Activated T-cell treated with anti-CD3 and anti-CD28 coated beads, Interleukin-2, amount 50 U/mL, for 1 hour (primary cell): ENCODE measurements around the gene SKP1.
"Not testable (repeated sequence)": the region's sequence is repeated elsewhere in the genome, so short reads cannot be mapped to it uniquely, and the experiment has no call there.

Experiments
- DNase-seq: peaks from one replicate; pipeline ENCODE4 v3.0.0-alpha.2; 2020

SKP1 gene

DNA sequence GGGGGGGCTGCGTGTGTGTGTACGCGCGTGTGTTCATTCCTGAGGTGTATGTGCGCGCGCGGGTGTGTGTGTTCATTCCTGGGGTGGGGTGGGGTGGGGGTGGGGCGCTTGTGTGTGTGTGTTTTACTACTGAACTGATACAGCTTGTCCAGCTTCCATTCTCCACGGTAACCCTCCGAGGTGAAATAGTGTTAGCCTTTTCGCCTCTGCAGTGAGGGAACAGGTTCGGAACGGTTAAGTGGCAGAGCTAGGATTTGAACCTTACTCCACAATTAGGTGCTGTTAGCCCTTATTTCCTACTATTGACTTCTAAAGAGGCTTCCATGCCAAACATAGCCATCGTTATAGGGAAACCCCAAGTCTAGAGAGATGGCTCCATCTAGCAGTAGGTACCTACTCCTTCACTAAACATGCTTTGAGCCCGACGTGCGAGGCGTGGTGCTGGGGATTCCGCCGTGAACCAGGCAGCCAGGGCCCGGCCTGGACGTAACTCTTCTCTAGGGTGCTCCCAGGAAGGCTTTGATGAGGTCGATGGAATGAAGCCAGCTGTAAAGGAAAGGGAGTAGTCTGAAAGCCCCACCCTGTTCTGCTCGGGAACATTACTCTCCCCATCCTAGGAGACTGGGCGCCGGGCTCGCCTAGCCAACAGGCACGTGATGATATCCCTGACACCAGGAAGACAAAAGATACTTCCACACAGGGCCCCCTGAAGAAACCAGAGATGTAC, 782 bp upstream of the SKP1 start:
- DNase-seq, result no peak

DNA sequence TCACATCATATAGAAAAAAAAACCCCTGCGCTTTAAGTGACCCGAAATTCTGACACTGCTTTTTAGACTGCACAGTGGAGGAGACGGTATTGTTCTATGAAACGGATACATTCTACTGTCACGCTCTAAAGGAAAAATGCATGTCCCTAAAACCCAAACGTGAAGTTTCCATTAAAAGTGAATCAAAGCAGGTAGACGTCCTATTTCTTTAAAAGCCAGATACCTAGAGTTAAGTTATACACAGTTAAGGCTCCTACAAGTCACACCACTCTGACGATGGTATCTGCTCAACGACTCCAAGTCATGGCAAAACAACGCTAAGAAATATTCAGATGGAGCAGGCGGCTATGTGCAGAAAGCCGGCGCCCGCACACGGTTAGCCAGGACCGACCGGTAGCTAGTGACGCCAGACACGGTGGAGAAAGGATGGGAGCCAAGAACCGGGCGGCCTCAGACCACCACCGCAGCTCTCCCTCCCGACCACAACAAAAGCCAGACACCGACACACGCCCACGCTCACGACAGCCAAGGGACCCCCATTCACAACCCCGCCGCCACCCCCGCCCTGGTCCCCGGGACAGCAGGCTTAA, 734 bp downstream of the SKP1 start:
- DNase-seq, result no peak

DNA sequence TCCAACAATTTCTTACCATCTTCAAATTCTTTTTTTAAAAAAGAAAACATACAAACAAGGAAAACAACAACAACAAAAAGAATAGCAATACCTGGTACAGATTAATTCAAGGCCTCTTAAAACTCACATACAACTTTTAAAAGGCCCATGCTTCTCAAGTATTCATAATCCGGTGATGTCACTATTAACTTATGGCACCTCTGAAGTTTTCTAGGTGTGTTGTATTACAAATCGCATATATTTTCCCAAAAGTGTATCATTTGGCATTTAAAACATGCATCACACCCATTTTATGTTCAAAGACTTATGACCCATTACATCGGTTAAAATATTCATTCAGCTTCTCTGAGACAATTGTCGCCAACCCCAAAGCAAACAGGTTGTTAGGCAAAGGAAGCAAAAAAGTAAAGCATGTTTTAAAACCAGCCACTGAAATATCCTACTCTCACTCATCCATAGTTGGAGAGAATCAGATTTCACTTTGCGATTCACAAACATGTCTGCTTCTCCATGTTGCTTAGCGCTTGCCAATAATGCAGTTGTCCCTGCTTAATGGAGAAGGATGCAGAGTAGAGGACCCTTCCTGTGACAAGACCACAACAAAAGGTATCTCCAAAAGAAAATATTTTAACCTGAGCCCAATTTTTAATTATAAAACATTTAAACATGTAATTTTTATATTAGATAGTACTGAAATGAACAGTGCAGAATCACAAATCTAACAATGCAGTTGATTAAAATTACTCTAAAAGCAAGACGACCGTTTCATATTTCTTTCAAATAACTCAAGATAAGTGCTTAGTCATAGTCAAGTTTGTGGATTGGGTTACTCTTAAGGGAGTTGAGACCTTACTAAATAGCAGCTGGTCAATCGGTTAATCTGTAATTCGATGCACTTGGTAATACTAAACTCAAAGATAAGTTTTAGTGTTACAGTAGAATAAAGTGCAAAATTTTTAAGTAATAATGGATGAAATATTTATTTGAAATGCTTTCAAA, 1.6 kb downstream of the SKP1 start:
- no peak for DNase-seq

DNA sequence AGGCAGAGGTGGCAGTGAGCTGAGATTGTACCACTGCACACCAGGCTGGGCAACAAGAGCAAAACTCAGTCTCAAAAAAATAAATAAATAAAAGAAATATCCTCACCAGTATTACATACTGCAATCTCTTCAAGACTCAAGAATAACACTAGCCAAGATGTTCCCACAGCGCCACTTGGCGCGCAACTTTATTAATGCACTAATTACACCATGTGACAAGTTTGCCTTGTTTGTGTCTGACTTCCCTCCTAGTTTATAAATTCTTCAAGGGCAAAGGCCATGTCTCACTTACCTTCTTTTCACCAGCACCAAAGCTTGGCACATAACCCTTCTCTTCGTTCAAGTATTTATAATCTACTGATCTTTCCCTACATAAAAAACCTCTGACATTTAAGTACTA, 4.8 kb downstream of the SKP1 start:
- no peak for DNase-seq

DNA sequence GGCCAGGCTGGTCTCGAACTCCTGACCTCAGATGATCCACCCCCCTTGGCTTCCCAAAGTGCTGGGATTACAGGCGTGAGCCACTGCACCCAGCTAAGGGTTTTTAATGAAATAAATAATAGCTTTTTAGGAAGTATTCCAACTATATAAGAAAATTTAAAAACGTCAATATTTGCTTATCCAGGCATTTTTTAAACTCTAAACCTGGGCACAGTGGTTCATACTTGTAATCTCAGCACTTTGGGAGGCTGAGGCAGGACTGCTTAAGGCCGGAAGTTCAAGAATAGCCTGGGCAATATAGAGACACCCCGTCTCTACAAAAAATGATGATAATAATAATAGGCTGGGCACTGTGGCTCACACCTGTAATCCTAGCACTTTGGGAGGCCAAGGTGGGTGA, 14.2 kb downstream of the SKP1 start:
- DNase-seq, result no peak

DNA sequence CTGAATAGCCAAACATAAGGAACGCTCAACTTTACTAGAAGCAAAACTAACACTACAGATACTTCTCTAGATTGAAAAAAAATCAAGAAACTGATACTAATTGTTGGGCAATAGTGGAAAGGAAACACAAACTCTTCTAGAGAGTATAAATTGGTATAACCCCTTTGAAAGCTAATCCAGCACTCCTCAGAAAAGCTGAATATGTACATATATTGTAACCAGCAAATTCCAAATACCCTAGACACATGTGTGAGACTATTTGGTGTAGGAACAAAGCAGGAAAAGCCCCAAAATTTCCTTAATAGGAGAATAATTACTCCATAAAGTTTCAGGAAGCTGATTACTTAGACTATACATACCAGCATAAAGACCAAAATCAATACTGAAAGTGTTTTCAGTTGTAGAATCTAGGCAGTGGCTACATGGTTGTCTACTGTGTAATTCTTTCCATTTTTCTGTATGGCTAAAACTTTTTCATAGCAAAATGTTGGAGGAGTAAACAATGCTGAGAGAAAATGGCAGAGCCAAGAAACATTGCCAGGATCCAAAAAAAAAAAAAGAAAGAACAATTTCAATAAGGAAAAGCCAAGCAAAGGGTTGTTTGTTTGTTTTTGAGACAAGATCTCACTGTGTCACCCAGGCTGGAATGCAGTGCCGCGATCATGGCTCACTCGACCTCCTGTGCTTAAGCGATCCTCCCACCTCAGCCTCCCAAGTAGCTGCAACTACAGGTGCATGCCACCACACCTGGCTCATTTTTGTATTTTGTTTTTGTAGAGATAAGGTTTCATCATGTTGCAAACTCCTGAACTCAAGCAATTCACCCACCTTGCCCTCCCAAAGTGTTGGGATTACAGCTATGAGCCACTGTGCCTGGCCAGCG, 15.0 kb downstream of the SKP1 start:
- no peak for DNase-seq

DNA sequence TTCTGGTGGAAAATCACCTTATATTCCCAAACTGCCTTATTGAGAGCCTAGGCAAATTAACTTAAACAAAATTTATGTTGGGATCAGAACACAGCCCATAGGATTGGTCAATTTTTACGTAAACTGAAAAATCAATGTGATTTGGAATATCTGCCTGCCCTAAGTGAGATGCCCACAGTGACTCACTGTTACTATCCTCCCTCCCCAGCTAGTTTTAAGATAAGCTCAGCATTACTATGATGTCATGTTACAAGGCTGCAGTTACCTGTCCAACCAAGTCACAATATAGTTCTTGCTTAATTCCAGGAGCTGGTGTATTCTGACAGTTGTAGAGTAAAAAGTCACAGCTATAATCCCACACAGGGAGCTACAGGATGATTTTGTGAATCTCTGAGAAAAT, 23.1 kb downstream of the SKP1 start:
- DNase-seq, result no peak

DNA sequence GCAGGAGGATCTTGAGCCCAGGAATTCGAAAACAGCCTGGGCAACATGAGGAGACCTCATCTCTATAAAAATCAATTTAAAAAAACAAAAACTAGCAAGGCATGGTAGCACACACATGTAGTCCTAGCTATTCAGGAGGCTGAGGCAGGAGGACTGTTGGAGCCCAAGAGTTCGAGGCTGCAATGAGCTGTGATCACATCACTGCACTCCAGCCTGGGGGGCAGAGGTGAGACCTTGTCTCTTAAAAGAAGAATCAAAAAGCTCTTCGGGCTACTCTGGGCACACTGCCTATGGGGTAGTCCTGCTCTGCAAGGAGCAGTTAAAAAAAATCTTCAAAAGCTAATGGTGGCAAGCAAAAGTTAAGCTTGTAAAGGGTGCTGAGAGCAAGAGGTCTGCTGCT, 23.5 kb downstream of the SKP1 start:
- no peak for DNase-seq

DNA sequence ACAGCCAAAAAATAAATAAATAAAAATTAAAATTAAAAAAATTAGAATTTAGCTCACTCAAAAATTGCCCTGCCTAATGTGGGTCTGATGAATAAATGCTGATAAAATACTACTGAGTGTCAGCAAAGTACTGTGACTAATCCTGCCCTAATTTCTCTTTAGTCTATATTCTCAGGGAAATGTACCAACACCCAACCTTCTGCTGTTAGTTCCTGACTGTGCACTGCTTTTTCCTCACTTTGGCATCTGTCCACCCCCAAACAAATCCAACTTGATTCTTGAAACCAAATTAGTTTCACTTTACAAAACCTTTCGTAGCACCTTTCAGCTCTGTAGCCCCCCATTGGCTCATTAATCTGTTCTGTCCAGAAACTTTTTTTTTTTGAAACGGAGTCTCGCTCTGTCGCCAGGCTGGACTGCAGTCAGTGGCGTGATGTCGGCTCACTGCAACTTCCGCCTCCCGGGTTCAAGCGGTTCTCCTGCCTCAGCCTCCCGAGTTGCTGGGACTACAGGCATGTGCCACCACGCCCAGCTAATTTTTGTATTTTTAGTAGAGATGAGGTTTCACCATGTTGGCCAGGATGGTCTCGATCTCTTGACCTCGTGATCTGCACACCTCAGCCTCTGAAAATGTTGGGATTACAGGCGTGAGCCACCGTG, 24.4 kb downstream of the SKP1 start:
- DNase-seq, result not testable (repeated sequence)

DNA sequence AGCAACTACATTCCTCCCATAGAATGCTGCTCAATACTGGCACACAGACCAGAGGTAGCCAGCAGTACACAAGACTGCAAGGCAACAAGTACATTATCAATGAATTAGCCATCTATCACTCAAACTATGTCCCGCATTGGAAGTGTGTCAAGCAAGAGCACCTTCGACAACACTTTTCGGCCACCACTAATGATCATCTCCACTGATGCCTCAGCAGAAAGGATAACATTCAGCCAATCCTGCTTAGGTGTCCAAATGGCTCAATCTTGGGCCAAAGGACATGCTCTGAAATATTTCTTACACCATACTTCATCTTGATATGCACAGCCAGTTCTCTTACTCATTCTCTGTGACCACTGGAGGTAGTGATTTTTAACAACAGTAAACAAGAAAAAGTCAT, 25.0 kb downstream of the SKP1 start:
- DNase-seq, result no peak

DNA sequence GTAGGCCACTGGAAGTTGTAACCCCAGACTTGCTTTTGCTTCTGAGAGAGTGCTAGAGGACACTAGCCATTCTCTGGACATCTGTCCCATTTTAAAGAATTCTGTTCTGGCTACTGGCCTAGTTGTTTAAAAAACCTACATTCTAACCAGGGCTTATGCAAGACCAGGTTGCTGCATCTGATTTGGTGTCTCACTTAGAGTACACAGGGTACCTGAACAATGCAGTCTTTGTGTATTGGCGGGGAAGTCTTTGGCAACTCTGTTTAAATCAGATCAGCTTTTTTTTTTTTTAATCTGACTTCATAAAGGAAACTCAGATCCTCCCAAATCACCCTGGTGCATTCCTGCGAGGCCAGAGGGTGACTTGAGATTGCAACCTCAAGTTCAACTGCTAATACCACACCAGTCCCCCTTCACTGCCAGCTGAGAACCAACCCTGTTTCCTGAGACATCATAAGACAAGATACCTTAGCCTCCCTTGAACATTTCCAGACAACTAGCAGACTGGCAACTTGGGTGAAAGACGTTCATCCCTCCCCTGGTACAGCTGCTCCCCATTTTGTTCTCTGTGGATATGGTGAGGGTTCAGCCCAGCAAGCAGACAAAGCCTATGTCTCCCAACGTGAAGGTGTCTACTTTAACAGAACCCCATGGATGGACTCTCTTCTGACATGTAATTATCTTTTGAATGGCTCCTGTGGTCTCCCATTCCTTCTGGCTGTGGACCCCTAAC, 27.0 kb downstream of the SKP1 start:
- no peak for DNase-seq

DNA sequence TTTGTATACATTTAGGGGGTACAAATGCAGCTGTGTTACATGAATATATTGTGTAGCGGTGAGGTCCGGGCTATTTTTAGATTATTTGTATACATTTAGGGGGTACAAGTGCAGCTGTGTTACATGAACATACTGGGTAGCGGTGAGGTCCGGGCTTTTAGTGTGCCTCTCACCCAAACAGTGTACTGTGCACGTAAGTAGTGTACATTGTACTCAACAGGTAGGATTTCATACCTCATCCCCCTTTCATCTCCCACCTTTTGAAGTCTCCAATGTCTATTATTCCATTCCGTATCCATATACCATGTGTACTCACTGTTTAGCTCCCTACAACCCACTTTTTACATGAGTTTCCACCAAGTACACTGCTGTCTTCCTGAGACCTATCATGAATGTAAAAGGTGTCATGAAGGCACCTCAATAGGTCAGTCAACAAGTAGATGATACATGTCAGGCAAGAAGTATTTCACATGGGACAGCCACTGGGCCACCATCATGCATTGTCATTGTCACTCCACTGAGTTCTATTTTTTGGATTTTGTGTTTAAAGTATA, 27.7 kb downstream of the SKP1 start:
- no peak for DNase-seq

DNA sequence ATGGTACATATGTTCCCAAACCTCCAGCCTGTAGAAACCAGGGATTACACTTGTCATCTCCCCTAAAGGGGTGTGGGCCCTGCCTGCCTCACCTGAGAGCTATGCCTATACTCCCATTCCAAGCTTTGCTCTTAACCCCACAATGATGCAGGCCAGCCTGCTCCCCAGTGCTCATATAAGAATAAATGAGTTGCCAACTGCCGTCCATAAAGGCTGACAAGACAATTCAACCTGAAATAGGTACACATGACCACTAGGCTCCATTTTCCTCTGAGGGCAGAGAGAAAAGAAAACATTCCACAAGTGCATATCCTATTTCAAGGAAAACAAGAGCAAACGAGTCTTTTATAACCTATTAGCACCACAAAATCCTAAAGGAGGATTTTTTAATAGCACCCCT, 28.4 kb downstream of the SKP1 start:
- no peak for DNase-seq

DNA sequence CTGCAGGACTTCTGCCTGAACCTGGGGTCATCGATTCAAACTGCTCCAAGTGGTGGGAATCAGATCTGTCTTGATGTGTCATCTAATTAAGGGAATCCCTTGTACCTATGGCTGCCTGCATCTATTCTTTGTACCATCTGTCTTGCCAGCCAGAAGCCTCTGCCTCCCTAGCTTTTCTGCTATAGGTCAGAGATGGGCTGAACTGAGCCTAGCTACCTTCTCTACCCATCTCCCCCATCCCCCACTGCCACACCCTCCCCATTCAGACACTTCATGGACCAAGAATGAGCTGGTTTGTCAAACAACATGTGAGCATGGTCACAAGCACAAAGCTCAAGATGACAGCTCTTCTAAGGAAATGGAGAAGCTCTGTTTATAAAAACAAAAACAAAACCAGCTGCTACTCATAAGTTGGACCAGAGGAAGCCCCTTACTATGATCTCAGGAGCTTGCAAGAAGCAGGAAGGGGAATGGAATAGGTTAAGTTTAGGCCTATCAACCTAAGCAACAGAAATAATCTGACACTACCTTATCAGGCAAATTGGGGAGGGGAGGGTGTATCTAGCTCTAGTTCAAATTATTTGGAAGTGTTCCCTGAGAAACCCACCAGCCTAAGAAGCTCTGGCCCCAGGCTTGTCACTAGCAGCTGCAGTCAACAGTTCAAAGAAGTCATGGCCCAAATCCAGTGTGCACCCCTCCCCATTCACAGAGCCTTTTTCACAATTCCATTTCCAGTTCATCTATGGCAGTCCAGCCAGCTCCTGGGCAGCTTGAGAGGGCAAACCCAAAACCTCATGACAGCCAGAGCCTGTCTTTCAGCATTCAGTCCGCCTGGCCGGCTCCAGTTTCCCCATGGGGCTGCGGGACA, 29.9 kb downstream of the SKP1 start:
- no peak for DNase-seq

DNA sequence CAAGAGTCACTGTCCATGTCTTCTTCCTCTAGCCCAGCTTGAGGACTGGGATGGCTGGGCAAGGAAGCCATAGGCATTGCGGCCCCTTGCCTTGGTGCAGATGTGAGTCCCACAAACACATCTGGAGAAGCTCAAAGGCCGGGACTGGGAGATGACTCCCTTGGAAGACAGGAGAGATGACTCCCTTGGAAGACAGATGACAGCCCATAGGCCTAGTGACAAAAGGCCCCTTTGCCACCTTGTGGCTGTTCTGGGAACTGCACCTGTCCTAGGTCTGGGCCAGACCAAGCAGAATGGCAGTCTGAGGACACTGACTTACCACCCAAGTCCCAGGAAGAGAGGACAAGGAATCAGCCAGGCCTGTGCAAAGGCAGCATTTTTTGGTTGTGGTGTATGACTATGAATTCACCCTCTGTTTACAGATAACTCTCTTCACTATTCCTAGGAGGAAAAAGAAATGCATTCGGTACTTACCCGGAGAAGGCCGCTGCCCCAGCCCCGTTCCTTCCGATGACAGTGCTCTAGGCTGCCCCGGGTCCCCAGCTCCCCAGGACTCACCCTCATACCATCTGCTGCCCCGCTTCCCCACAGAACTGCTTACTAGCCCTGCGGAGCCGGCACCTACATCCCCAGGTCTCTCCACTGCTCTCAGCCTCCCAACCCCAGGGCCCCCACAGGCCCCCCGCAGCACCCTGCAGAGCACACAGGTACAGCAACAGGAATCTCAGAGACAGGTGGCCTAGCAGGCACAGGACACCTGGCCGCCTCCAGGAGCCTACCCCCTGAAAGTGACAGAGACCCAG, 30.8 kb downstream of the SKP1 start:
- DNase-seq, result peak; percentile 89

DNA sequence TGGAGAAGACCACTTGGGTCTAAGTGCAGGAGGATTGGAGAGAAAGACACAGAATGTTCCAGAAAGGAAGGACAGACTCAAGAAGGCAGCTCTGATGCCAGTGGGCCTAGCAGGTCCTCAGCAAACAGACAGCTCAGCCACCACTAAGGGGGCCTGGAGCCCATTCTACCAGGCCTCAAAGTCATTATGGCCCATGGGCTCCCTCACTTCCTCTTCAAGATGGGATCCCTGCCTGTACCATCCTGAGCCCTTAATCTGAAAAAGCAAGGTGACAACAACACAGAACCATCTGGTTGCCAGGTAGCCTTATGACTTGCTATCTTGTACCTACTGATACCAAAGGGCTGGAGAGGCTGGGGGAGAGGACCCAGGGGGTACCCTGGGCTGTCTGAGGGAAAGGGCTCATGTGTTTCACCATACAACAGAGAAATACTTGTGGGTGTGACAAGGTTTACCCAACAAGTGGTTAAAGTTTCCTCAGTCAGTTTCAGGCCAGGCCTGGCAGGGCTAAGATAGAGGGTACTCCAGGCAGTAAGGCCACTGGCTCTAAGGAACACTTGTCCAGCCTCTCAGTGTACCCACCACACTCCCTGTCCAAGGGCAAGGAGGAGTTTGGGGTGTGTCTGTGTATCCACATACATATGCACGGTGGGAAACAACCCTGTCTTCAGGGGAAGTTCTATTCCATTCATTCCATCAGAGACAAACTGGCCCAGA, 31.6 kb downstream of the SKP1 start:
- DNase-seq, result no peak

DNA sequence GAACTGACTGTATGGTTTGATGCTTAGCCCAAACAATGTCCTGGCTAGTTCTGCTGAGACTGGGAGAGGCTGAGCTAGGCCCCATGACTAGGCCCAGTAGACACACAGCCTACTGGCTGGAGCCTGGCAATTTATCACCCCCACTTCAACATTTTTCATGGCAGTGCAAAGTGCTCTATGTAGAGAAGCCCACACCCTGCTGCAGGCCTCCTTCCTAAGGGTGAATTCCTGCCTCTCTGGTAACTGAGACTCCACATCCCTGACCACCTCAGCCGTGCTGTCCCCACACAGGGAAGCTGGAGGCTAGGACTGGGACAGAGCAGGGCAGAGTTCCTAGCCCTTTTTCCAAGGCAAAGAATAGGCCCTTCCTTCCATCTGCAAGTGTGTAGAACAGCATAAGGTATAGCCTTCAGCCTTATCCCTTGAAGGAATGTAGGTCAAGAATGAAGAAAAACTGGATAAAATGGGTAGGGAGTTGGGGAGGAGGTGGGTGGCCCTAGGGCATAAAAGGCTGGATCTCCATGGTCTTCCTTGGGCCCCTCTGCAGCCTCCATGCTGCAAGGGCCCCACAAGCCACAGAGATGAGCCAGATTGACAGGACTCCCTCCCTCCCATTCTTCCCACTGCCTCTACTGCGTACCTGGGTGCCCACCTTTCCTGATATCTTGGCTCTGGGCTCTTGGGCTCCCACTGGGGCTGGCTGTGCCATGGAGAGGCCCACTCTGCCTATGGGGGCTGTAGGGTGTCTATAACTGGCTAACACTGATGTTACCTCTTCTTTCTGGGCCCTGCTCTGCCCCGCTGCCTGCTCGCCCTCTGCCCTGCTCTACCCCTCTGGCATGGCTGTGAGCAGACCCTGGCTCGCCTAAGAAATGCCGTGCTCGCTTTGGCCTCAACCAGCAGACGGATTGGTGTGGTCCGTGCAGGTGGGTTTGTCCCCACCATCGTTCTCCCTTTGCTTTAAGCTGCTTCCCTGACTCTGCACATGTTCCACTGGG, 32.5 kb downstream of the SKP1 start:
- no peak for DNase-seq
